RWPE1 (cell line): ENCODE data around the gene RAC3.

Experiments used
- CTCF ChIA-PET: fragments of 350-600 bp; sonication (Branson Sonifier 250); formaldehyde crosslinking; extraction: SDS; loops from one replicate; lab custom pipeline; 2021; lab: Yijun Ruan, JAX
- POLR2A ChIA-PET: fragments of 400-600 bp; formaldehyde crosslinking; extraction: SDS; loops from one replicate; lab custom pipeline; 2020; ENCODE audit warnings: antibody characterized with exemption; ENCODE audit not compliant: low non-redundant PET; lab: Yijun Ruan, JAX
- DNase-seq: peaks from one replicate; pipeline ENCODE4 v3.0.0; 2012; ENCODE audit warnings: low spot score
- H3K27ac ChIP-seq: fragments of 450-650 bp; 2 replicates; pipeline ENCODE4 v1.5.1; 2017
- TF ChIP-seq, protein P1 (sequence below): fragments of 450-650 bp; conservative IDR thresholded peaks from 2 replicates; pipeline ENCODE4 v1.5.1; 2017; ENCODE audit warnings: low read depth, mild to moderate bottlenecking

The RAC3 gene

GRCh38 chr17:82021900-82022309, 9.6 kb upstream of the RAC3 start:
- no peak for DNase-seq
- TF ChIP-seq, protein P1, sequence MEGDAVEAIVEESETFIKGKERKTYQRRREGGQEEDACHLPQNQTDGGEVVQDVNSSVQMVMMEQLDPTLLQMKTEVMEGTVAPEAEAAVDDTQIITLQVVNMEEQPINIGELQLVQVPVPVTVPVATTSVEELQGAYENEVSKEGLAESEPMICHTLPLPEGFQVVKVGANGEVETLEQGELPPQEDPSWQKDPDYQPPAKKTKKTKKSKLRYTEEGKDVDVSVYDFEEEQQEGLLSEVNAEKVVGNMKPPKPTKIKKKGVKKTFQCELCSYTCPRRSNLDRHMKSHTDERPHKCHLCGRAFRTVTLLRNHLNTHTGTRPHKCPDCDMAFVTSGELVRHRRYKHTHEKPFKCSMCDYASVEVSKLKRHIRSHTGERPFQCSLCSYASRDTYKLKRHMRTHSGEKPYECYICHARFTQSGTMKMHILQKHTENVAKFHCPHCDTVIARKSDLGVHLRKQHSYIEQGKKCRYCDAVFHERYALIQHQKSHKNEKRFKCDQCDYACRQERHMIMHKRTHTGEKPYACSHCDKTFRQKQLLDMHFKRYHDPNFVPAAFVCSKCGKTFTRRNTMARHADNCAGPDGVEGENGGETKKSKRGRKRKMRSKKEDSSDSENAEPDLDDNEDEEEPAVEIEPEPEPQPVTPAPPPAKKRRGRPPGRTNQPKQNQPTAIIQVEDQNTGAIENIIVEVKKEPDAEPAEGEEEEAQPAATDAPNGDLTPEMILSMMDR, result no peak
- CTCF ChIA-PET, result interaction anchor here (0.6 to 4.9 kb wide), 4 partner anchors 9 to 71 kb away, joined by 5 to 128 read pairs (median 24); partner anchors contain the start of genes NOTUM and RAC3
- POLR2A ChIA-PET, result interaction anchor here (1.2 kb wide), 1 partner anchor 16 kb away, joined by 4 read pairs; the partner anchor contains the start of gene DCXR
- peak overlapping the region; percentile 80 for H3K27ac ChIP-seq

DNA sequence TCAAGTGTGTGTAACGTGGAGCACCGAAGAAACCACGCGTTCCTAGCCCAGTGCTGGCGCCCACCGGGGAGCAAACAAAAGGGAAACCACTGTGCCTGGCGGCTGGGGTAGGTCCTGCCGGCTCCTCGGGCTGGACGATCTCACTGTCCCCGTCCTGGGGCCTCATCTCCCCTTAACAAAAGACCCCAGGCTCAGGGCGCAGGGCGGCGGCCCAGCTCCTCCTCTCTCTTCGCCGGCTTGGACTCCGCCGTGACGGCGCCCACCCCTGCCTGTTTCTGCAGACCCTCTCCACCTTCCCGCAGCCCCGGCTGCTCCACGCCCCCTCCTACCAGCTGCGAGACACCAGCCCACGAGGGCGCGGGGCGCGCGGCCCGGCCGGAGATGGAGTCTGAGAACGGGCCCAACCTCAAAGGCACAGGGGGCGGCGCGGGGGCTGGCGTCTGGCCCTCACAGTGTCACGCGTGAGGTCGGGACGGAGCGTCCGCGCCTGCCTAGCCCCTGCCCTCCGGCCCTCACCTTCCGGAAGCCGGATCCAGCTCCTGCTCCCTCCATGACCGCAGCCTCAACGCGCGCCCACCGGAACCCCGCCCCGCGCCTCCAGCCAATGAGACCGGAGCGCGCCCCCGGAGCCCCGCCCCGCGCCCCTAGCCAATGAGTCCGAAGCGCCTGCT, 9.0 kb upstream of the RAC3 start, which contains the start of gene CENPX:
Gene CENPX, minus strand, starts transcription at position 569 of the 671 bp plus-strand sequence. Its CDS starts 17 bp downstream, at position 552.
- ChIA-PET POLR2A (interaction anchor here (0.6 to 1.2 kb wide), 3 partner anchors 9 to 286 kb away, joined by 3 to 4 read pairs (median 3); partner anchors contain the start of genes DCXR and RAC3), CTCF (interaction anchor here (0.6 to 4.9 kb wide), 4 partner anchors 8 to 71 kb away, joined by 5 to 128 read pairs (median 24); partner anchors contain the start of genes NOTUM and RAC3)
- TF ChIP-seq, protein P1, result no peak
- peak within 1 kb of the TSS; percentile 80 for H3K27ac ChIP-seq
- DNase-seq, result no peak

DNA sequence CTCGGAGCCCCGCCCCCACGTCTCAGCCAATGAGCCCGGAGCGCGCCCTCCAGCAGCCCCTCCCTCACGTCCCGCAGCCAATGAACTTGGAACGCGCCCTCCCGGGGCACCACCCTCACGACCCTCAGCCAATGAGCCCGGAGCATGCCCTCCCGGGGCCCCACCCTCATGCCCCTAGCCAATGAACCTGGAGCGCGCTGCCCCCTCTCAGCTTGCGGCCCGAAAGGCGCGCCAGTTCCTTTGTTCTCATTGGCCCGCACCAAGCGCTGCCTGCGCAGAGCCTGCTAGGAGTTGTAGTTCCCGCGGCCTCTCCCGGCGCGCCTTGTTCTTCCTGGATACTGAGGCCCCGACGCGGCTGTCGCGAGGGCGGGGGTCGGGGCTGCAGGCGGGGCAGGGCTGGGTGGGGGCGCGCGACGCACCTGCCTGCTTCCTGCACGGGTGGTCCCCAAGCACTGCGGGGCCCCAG, 8.5 kb upstream of the RAC3 start, which contains the start of gene LRRC45:
Gene LRRC45, plus strand, starts transcription at position 325 of the 466 bp plus-strand sequence. CDS start 339 bp downstream, outside the sequence.
- TF ChIP-seq, protein P1, result no peak
- ChIA-PET CTCF (interaction anchor here (3.6 to 4.9 kb wide), 2 partner anchors 8 to 63 kb away, joined by 22 to 128 read pairs; partner anchors contain the start of genes NOTUM and RAC3), POLR2A (interaction anchor here (0.6 to 1.2 kb wide), 3 partner anchors 8 to 287 kb away, joined by 3 to 4 read pairs (median 3); partner anchors contain the start of genes DCXR and RAC3)

GRCh38 chr17:82023447-82024241, 7.8 kb upstream of the RAC3 start:
- CTCF ChIA-PET, result interaction anchor here (0.6 to 4.9 kb wide), 4 partner anchors 14 to 89 kb away, joined by 3 to 128 read pairs (median 4); partner anchors contain the start of genes DCXR and NOTUM
- DNase-seq, result no peak
- TF ChIP-seq, protein P1, result no peak
- POLR2A ChIA-PET, result interaction anchor here (1.0 kb wide), 1 partner anchor 8 kb away, joined by 3 read pairs; the partner anchor contains the start of gene RAC3
- H3K27ac ChIP-seq, result peak overlapping the region; percentile 70

More for the DNA sequence above, 8.5 kb upstream of the RAC3 start, which contains the start of gene LRRC45:
- peak within 1 kb of the TSS; percentile 80 for H3K27ac ChIP-seq
- DNase-seq, result peak; percentile 98

DNA sequence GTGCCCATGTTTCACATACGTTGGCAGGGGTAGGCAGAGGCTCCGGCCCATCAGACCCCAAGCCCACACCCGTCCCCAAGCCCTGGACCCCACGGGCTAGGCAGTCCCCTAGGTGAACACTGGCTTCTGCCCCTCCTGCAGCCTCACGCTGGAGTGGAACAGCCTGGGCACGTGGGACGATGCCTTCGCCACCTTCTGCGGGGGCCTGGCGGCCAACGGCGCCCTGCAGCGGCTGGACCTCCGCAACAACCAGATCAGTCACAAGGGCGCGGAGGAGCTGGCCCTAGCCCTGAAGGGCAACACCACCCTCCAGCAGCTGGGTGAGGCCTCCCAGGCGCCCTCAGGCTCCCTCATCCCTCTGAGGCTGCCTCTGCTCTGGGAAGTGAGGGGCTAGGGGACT, 6.6 kb upstream of the RAC3 start:
- peak overlapping the region; percentile 70 for H3K27ac ChIP-seq
- no peak for DNase-seq
- TF ChIP-seq, protein P1, result no peak
- POLR2A ChIA-PET, result no interaction called here
- CTCF ChIA-PET, result interaction anchor here (1.3 kb wide), 1 partner anchor 65 kb away, joined by 4 read pairs; no protein-coding TSS in a partner anchor
